Neural cell (in vitro differentiated cells): ENCODE results near the gene DDX24. TPM values are rescaled to one million over a fixed set of nuclear protein-coding genes. Genes with fewer than 3 reads are reported as not detected.

Experiments used
- H2AFZ ChIP-seq: fragments of 200-600, 300-800 bp; sonication (generic), shearing (Covaris generic); 2 replicates; pipeline ENCODE4 v1.6.0; 2014; ENCODE audit warnings: low read depth, mild to moderate bottlenecking, antibody characterized with exemption, low read length, moderate library complexity
- H3F3A ChIP-seq: fragments of 200-600 bp; shearing (Covaris generic); 2 replicates; pipeline ENCODE4 v1.6.1; 2016; ENCODE audit warnings: mild to moderate bottlenecking, moderate library complexity, mixed read lengths, antibody characterized with exemption, low read length; ENCODE audit not compliant: insufficient read depth, poor library complexity, severe bottlenecking
- H3K27ac ChIP-seq: fragments of 200-600, 300-800 bp; sonication (generic), shearing (Covaris generic); 2 replicates; pipeline ENCODE4 v1.5.1; 2014; ENCODE audit warnings: mild to moderate bottlenecking, low read length, moderate library complexity
- H3K27me3 ChIP-seq: fragments of 300-800, 200-600 bp; sonication (generic), shearing (Covaris generic); 2 replicates; pipeline ENCODE4 v1.6.0; 2014; ENCODE audit warnings: mild to moderate bottlenecking, low read depth, low read length, moderate library complexity; ENCODE audit not compliant: insufficient read depth
- H3K36me3 ChIP-seq: fragments of 300-800, 200-600 bp; sonication (generic), shearing (Covaris generic); 2 replicates; pipeline ENCODE4 v1.5.1; 2014; ENCODE audit warnings: mild to moderate bottlenecking, antibody characterized with exemption, low read length, moderate library complexity; ENCODE audit not compliant: insufficient read depth
- H3K4me2 ChIP-seq: fragments of 300-800, 200-600 bp; sonication (generic), shearing (Covaris generic); 2 replicates; pipeline ENCODE4 v1.6.0; 2014; ENCODE audit warnings: mild to moderate bottlenecking, low read length
- H3K4me3 ChIP-seq: fragments of 300-800, 200-600 bp; sonication (generic), shearing (Covaris generic); 2 replicates; pipeline ENCODE4 v1.5.1; 2014; ENCODE audit warnings: mild to moderate bottlenecking, low read length, moderate library complexity
- H3K79me2 ChIP-seq: fragments of 200-600 bp; shearing (Covaris generic); replicated peaks from 2 replicates; pipeline ENCODE4 v1.6.0; 2014; ENCODE audit warnings: mild to moderate bottlenecking, low read length, moderate library complexity; ENCODE audit not compliant: insufficient read depth
- H3K9ac ChIP-seq: fragments of 300-800, 200-600 bp; sonication (generic), shearing (Covaris generic); 2 replicates; pipeline ENCODE4 v1.6.1; 2016; ENCODE audit warnings: mild to moderate bottlenecking, low read length, mixed read lengths
- H3K9me2 ChIP-seq: fragments of 200-600 bp; shearing (Covaris generic); 2 replicates; pipeline ENCODE4 v1.6.1; 2016; ENCODE audit warnings: mild to moderate bottlenecking, low read length, mixed read lengths; ENCODE audit not compliant: insufficient read depth
- H3K9me3 ChIP-seq: fragments of 200-600, 300-800 bp; sonication (generic), shearing (Covaris generic); 2 replicates; pipeline ENCODE4 v1.6.1; 2016; ENCODE audit warnings: mild to moderate bottlenecking, mixed run types, low read length, moderate library complexity, mixed read lengths
- H4K20me1 ChIP-seq: fragments of 200-600 bp; shearing (Covaris generic); 2 replicates; pipeline ENCODE4 v1.6.1; 2016; ENCODE audit warnings: mild to moderate bottlenecking, mixed run types; ENCODE audit not compliant: insufficient read depth
- CTCF ChIP-seq: fragments of 450-650 bp; IDR thresholded peaks from 2 replicates; pipeline ENCODE4 v1.5.1; 2014; ENCODE audit warnings: antibody characterized with exemption, mild to moderate bottlenecking, moderate library complexity; ENCODE audit not compliant: poor library complexity, severe bottlenecking
- EP300 ChIP-seq: fragments of 450-650 bp; conservative IDR thresholded peaks from 2 replicates; pipeline ENCODE4 v1.6.1; 2014; ENCODE audit warnings: antibody characterized with exemption, mild to moderate bottlenecking, moderate library complexity; ENCODE audit not compliant: poor library complexity, severe bottlenecking
- EZH2 ChIP-seq: fragments of 200-600, 300-800 bp; shearing (Covaris generic), sonication (generic); IDR thresholded peaks from 2 replicates; pipeline ENCODE4 v1.6.1; 2014; ENCODE audit warnings: antibody characterized with exemption, low read length, borderline replicate concordance, mild to moderate bottlenecking; ENCODE audit not compliant: insufficient read depth, poor library complexity, severe bottlenecking
- MXI1 ChIP-seq: fragments of 450-650 bp; conservative IDR thresholded peaks from 2 replicates; pipeline ENCODE4 v1.6.1; 2014; ENCODE audit warnings: antibody characterized with exemption, mild to moderate bottlenecking; ENCODE audit not compliant: poor library complexity, severe bottlenecking
- POLR2AphosphoS5 ChIP-seq: IDR thresholded peaks from 2 replicates; pipeline ENCODE4 v1.6.1; 2012
- RAD21 ChIP-seq: fragments of 450-650 bp; conservative IDR thresholded peaks from 2 replicates; pipeline ENCODE4 v1.6.1; 2014; ENCODE audit warnings: antibody characterized with exemption, mild to moderate bottlenecking, moderate library complexity
- REST ChIP-seq: IDR thresholded peaks from 2 replicates; pipeline ENCODE4 v1.6.1; 2012; ENCODE audit warnings: borderline replicate concordance
- SMC3 ChIP-seq: fragments of 450-650 bp; conservative IDR thresholded peaks from 2 replicates; pipeline ENCODE4 v1.6.1; 2014; ENCODE audit warnings: antibody characterized with exemption, mild to moderate bottlenecking, moderate library complexity; ENCODE audit not compliant: poor library complexity
- TAF1 ChIP-seq: IDR thresholded peaks from 2 replicates; pipeline ENCODE4 v1.6.1; 2012; ENCODE audit warnings: low read depth
- polyA plus RNA-seq: library from polyadenylated mRNA; depleted of rRNA; stranded (reverse); fragments of >200 nt; gene quantifications from 2 replicates; pipeline ENCODE4 v1.2.3, GENCODE V29; 2014

The DDX24 gene
- polyA plus RNA-seq, 1 donor from 2014 or later: 177 TPM

GRCh38 chr14:94056579-94057308 is 24.3 kb downstream of the DDX24 start:
- Histone ChIP-seq H3K27ac (no peak overlapping the region), H3K27me3 (no peaks in the 10 kb centered on the region), H3K9me2 (no peaks in the 10 kb centered on the region), H2AFZ (no peak overlapping the region), H3K4me3 (no peak overlapping the region), H3K79me2 (no peaks in the 10 kb centered on the region), H3F3A (no peaks in the 10 kb centered on the region), H4K20me1 (no peaks in the 10 kb centered on the region), H3K9me3 (no peaks in the 10 kb centered on the region), H3K9ac (no peak overlapping the region), H3K36me3 (peaks cover 19% of the 10 kb centered on the region), H3K4me2 (no peak overlapping the region)
- TF ChIP-seq EP300 (no peak), MXI1 (no peak), SMC3 (no peak), REST (no peak)

GRCh38 chr14:94054936-94055335 is 26.1 kb downstream of the DDX24 start:
- Histone ChIP-seq H3K9me2 (no peaks in the 10 kb centered on the region), H3K79me2 (no peaks in the 10 kb centered on the region), H3K4me2 (no peak overlapping the region), H3F3A (no peaks in the 10 kb centered on the region), H2AFZ (no peak overlapping the region), H3K27ac (no peak overlapping the region), H3K27me3 (no peaks in the 10 kb centered on the region), H3K4me3 (no peak overlapping the region), H3K9ac (no peak overlapping the region), H4K20me1 (no peaks in the 10 kb centered on the region), H3K9me3 (no peaks in the 10 kb centered on the region), H3K36me3 (peaks cover 12% of the 10 kb centered on the region)
- no peak for TF ChIP-seq POLR2AphosphoS5
- TF ChIP-seq EZH2: no peak
- no peak for TF ChIP-seq TAF1
- TF ChIP-seq EP300: no peak
- TF ChIP-seq CTCF: no peak
- TF ChIP-seq RAD21: no peak
- TF ChIP-seq SMC3: no peak
- TF ChIP-seq MXI1: no peak
- no peak for TF ChIP-seq REST
